Activated B cell treated with CpG ODN at 0.5 μM for 24 hours (primary cell): ENCODE measurements around the gene STN1. TPM values are rescaled to one million over a fixed set of nuclear protein-coding genes. Genes with fewer than 3 reads are reported as not detected.

ENCODE experiments used
- ATAC-seq: fragments of 200-7000 bp; cut with Tn5 transposase; one replicate; pipeline ENCODE4 v1.10.0; 2021; ENCODE audit warnings: low read depth, mild to moderate bottlenecking, moderate library complexity
- CTCF ChIA-PET: fragments of 350-600 bp; sonication (Branson Sonifier 250); formaldehyde crosslinking; loops from one replicate; lab custom pipeline; 2021; ENCODE audit warnings: antibody characterized with exemption; lab: Charles Lee
- POLR2A ChIA-PET: fragments of 350-600 bp; sonication (Branson Sonifier 250); formaldehyde crosslinking; loops from one replicate; lab custom pipeline; 2021; ENCODE audit warnings: antibody characterized with exemption; lab: Charles Lee
- DNase-seq: peaks from one replicate; pipeline ENCODE4 v3.0.0; 2022
- H3K27ac Mint-ChIP-seq: one replicate; pipeline ENCODE4 v1.8.0; 2020; ENCODE audit warnings: mixed read lengths
- H3K27me3 Mint-ChIP-seq: one replicate; pipeline ENCODE4 v1.8.0; 2021; ENCODE audit warnings: mixed read lengths
- H3K36me3 Mint-ChIP-seq: one replicate; pipeline ENCODE4 v1.8.0; 2021; ENCODE audit warnings: low read depth, mixed read lengths
- H3K4me1 Mint-ChIP-seq: one replicate; pipeline ENCODE4 v1.8.0; 2021; ENCODE audit warnings: mixed read lengths
- H3K4me3 Mint-ChIP-seq: one replicate; pipeline ENCODE4 v1.8.0; 2020; ENCODE audit warnings: mild to moderate bottlenecking, mixed read lengths
- H3K9me3 Mint-ChIP-seq: one replicate; pipeline ENCODE4 v1.8.0; 2020; ENCODE audit warnings: mixed read lengths
- intact Hi-C: fragments of 100-400 bp; cut with micrococcal nuclease; formaldehyde crosslinking; loops from one replicate; pipeline ENCODE4 v1.15.1; 2024
- total RNA-seq: library from RNA; stranded (reverse); gene quantifications from 2 replicates; pipeline ENCODE4 v1.2.3, GENCODE V29; 2022
- TF ChIP-seq, protein P1 (sequence below): fragments of 200-600 bp; IDR thresholded peaks from one replicate; pipeline ENCODE4 v1.8.0; 2022; ENCODE audit warnings: antibody characterized with exemption, mild to moderate bottlenecking

STN1 gene
- total RNA-seq, 1 donor from 2014 or later = 14.0 TPM

DNA sequence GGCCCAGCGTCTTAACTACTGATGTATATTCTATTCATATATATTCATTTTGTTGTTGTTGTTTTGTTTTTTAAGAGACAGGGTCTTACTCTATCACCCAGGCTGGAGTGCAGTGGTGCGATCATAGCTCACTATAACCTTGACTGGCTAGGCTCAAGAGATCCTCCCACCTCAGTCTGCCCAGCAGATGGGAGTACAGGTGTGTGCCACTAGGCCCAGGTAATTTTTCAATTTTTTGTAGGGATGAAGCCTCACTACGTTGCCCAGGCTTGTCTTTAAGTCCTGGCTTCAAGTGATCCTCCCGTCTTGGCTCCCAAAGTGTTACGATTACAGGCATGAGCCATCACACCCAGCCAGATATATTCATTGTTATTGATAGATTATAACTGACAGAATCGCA is 12.9 kb upstream of the STN1 start:
- no peak overlapping the region for H3K27ac Mint-ChIP-seq

DNA sequence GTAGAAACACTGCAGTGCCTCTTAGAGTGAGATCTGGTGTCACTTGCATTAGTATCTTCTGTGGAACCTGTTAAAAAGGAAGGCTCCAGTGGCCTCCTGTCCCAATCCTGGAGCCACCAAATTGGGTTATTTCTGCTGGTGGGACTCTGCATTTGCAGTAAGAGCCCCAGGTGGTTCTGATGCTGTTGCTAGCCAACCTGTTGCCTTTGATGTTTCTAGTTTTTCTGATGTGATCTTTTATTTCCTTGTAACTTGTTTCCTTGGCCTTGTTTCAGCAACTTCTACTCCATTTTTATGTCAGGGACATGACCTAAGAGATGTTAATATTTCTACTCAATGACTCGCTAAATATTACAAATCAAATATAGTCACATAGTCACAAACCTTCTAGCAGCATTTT is 12.5 kb upstream of the STN1 start:
- ATAC-seq (no peak), DNase-seq (no peak)
- Mint-ChIP-seq H3K4me1 (no peaks in the 10 kb centered on the region), H3K36me3 (no peaks in the 10 kb centered on the region), H3K4me3 (no peak overlapping the region), H3K27me3 (peaks cover 3% of the 10 kb centered on the region), H3K27ac (no peak overlapping the region), H3K9me3 (no peaks in the 10 kb centered on the region)
- POLR2A ChIA-PET = no interaction called here
- intact Hi-C loops = no loop called here
- TF ChIP-seq, protein P1, sequence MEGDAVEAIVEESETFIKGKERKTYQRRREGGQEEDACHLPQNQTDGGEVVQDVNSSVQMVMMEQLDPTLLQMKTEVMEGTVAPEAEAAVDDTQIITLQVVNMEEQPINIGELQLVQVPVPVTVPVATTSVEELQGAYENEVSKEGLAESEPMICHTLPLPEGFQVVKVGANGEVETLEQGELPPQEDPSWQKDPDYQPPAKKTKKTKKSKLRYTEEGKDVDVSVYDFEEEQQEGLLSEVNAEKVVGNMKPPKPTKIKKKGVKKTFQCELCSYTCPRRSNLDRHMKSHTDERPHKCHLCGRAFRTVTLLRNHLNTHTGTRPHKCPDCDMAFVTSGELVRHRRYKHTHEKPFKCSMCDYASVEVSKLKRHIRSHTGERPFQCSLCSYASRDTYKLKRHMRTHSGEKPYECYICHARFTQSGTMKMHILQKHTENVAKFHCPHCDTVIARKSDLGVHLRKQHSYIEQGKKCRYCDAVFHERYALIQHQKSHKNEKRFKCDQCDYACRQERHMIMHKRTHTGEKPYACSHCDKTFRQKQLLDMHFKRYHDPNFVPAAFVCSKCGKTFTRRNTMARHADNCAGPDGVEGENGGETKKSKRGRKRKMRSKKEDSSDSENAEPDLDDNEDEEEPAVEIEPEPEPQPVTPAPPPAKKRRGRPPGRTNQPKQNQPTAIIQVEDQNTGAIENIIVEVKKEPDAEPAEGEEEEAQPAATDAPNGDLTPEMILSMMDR = no peak
- CTCF ChIA-PET = no interaction called here

More for the DNA sequence above, 12.9 kb upstream of the STN1 start:
- no peak for DNase-seq
- Mint-ChIP-seq H3K9me3 (no peaks in the 10 kb centered on the region), H3K27me3 (peaks cover 3% of the 10 kb centered on the region), H3K4me3 (no peak overlapping the region), H3K36me3 (no peaks in the 10 kb centered on the region), H3K4me1 (no peaks in the 10 kb centered on the region)
- intact Hi-C loops = no loop called here
- ChIA-PET CTCF (no interaction called here), POLR2A (no interaction called here)
- TF ChIP-seq, protein P1 = no peak
- no peak for ATAC-seq

DNA sequence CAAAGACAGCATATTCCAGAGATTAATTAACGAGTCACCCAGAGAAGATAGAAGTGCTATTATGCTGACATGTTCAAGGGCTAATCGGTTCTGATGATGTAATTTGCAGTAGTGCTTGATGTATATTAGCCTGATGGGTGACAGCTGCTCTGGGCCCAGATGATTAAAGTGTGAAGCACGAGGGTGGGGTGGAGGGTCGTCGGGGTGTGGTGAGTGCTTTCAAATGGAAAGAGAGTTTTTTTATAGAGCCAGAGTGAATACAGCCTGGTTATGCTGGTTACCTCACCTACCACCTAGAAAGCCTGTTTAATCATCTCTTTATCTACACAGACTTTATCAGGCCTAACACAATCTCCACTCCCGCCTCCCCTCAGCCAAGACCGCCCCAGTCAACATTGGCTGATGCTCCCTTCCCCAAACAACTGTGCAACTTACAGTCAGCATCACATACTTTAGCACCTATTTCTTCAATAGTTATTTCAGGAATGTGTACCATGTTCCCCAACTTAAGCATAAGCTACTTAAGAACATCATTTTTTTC is 11.5 kb upstream of the STN1 start:
- POLR2A ChIA-PET = no interaction called here
- Mint-ChIP-seq H3K4me3 (no peak overlapping the region), H3K4me1 (no peaks in the 10 kb centered on the region), H3K27me3 (peaks cover 3% of the 10 kb centered on the region), H3K27ac (no peak overlapping the region), H3K9me3 (no peaks in the 10 kb centered on the region), H3K36me3 (no peaks in the 10 kb centered on the region)
- CTCF ChIA-PET = no interaction called here
- TF ChIP-seq, protein P1 = no peak
- intact Hi-C loops = no loop called here
- ATAC-seq (no peak), DNase-seq (no peak)

DNA sequence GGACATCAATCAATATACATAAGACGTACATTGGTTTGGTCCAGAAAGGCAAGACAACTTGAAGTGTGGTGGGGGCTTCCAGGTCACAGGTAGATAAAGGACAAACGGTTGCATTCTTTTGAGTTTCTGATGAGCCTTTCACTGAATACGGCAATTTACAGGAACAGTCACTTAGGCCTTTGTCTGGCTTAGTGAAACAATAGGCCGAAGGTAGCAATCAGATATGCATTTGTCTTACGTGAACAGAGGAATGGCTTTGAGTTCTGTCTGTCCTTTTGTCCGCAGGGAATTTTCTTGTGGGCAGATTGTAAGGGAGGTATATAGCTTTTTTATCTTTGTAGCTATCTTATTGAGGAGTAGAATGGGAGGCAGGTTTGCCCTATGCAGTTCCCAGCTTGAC is 10.8 kb upstream of the STN1 start:
- DNase-seq = no peak
- ChIA-PET CTCF (no interaction called here), POLR2A (no interaction called here)
- H3K9me3 Mint-ChIP-seq = no peaks in the 10 kb centered on the region
- no peak overlapping the region for H3K4me3 Mint-ChIP-seq
- no peaks in the 10 kb centered on the region for H3K27me3 Mint-ChIP-seq
- intact Hi-C loops = no loop called here
- no peaks in the 10 kb centered on the region for H3K4me1 Mint-ChIP-seq
- H3K36me3 Mint-ChIP-seq = no peaks in the 10 kb centered on the region
- ATAC-seq = no peak
- TF ChIP-seq, protein P1 = no peak
- H3K27ac Mint-ChIP-seq = no peak overlapping the region

DNA sequence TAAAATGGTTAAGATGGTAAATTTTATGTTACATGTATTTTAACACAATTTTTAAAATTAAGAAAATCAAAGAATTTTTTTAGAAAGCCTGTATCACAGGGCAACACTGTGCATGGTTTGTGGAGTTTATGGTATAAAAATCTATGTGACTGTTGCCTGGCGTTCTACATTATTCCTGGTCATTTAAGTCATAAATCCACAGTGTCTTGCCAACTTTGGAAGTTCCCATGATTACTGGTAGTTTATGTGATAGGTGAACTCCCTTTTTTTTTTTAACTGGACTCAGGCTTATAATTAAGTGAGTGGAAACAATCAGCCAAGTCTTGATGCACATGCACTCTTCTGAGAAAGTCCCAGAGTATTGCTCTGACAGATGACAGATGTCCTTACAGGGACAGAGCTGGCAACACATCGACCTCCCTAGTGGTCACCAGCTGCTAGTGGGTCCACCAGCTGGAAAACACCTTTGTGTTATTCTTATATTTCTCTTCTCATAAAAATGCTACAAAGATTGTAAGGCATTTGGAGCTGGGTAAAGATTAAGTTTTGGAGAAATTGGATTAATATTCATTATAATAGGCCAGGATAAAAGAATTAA is 8.8 kb upstream of the STN1 start:
- H3K9me3 Mint-ChIP-seq = no peaks in the 10 kb centered on the region
- no peak overlapping the region for H3K4me3 Mint-ChIP-seq
- H3K36me3 Mint-ChIP-seq = no peaks in the 10 kb centered on the region
- ChIA-PET POLR2A (interaction anchor here (0.6 to 0.7 kb wide), 2 partner anchors 19 to 97 kb away, joined by 3 read pairs; no protein-coding TSS in a partner anchor), CTCF (no interaction called here)
- TF ChIP-seq, protein P1 = no peak
- no peak for DNase-seq
- no peak for ATAC-seq
- no peak overlapping the region for H3K27ac Mint-ChIP-seq
- intact Hi-C loops = no loop called here
- H3K27me3 Mint-ChIP-seq = no peaks in the 10 kb centered on the region
- H3K4me1 Mint-ChIP-seq = no peaks in the 10 kb centered on the region
